HFFc6 (cell line): ENCODE measurements around the gene PYROXD2. TPM values are rescaled to one million over a fixed set of nuclear protein-coding genes. Genes with fewer than 3 reads are reported as not detected.

Experiments
- DNase-seq: peaks from one replicate; pipeline ENCODE4 v3.0.0-alpha.2; 2018
- H3K27ac Mint-ChIP-seq: 2 replicates; pipeline ENCODE4 v1.8.0; 2020; ENCODE audit warnings: mild to moderate bottlenecking, mixed read lengths
- H3K27me3 Mint-ChIP-seq: 2 replicates; pipeline ENCODE4 v1.8.0; 2021; ENCODE audit warnings: mild to moderate bottlenecking, moderate library complexity, mixed read lengths; ENCODE audit not compliant: insufficient read depth
- H3K36me3 Mint-ChIP-seq: 2 replicates; pipeline ENCODE4 v1.8.0; 2021; ENCODE audit warnings: low read depth, mixed read lengths
- H3K4me1 Mint-ChIP-seq: 2 replicates; pipeline ENCODE4 v1.8.0; 2020; ENCODE audit warnings: low read depth, mixed read lengths
- H3K4me3 Mint-ChIP-seq: 2 replicates; pipeline ENCODE4 v1.8.0; 2020; ENCODE audit warnings: mild to moderate bottlenecking, moderate library complexity, mixed read lengths
- H3K9me3 Mint-ChIP-seq: 2 replicates; pipeline ENCODE4 v1.8.0; 2020; ENCODE audit warnings: mild to moderate bottlenecking, mixed read lengths
- total RNA-seq, 6 experiments: library from RNA; stranded (reverse); fragmentation: NEBNext Ultra II Directional; extraction: Animal tissue kit (Norgen Biotek cat#: 25700); gene quantifications; 2 replicates in 1 of 6; 3 replicates in 5 of 6; pipeline ENCODE4 v1.2.3, GENCODE V29; 2021
- TF ChIP-seq, protein P1 (sequence below): fragments of 200-600 bp; sonication (generic); IDR thresholded peaks from 2 replicates; pipeline ENCODE4 v1.5.0; 2021; ENCODE audit warnings: antibody characterized with exemption, mild to moderate bottlenecking

PYROXD2 gene
- total RNA-seq, 6 experiments from 2014 or later: 7.6 to 10.3 (median 8.9) TPM

DNA sequence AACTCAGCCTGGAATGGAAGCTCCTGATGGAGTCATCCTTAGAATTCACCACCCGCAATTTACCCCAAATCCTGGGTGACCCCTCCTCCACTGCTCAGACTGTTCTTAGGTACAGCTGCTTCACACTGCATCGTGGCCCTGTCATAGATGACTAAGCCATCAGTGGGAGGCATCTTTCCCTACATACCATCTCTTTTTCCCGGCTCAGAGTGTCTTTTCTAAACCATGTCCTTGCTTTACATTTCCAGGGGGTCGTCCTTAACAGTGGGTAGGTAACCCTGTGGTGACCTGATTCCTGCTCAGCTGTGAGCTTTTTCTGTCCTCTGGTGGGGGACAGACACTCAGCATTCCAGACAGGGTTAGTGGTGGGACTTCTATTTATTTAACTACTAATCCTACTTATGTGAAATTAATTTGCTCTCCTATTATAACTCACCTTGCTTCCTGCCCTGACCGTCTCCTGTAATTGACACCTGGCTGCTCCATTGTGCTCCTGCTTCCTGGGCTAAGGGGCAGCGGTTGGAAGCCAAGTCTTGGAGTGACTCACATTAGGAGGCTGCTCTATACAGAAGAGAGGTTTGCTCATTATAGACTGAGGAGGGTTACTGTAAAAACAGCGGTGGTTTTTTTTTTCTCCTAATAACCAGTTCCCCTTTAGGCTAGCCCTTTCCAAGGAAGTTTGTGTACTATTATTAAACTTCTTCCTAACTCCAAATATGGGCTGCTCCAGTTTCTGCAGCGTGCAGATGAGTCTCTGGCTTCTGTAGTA lies 40.6 kb downstream of the PYROXD2 start:
- DNase-seq: peak; percentile 76
- Mint-ChIP-seq H3K27me3 (no peaks in the 10 kb centered on the region), H3K27ac (peak overlapping the region; percentile 89), H3K36me3 (peaks cover 5% of the 10 kb centered on the region; the same call in 1 of the 2 replicates), H3K4me3 (peak overlapping the region; percentile 78), H3K4me1 (peaks cover 59% of the 10 kb centered on the region), H3K9me3 (no peaks in the 10 kb centered on the region)
- TF ChIP-seq, protein P1, sequence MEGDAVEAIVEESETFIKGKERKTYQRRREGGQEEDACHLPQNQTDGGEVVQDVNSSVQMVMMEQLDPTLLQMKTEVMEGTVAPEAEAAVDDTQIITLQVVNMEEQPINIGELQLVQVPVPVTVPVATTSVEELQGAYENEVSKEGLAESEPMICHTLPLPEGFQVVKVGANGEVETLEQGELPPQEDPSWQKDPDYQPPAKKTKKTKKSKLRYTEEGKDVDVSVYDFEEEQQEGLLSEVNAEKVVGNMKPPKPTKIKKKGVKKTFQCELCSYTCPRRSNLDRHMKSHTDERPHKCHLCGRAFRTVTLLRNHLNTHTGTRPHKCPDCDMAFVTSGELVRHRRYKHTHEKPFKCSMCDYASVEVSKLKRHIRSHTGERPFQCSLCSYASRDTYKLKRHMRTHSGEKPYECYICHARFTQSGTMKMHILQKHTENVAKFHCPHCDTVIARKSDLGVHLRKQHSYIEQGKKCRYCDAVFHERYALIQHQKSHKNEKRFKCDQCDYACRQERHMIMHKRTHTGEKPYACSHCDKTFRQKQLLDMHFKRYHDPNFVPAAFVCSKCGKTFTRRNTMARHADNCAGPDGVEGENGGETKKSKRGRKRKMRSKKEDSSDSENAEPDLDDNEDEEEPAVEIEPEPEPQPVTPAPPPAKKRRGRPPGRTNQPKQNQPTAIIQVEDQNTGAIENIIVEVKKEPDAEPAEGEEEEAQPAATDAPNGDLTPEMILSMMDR: no peak

DNA sequence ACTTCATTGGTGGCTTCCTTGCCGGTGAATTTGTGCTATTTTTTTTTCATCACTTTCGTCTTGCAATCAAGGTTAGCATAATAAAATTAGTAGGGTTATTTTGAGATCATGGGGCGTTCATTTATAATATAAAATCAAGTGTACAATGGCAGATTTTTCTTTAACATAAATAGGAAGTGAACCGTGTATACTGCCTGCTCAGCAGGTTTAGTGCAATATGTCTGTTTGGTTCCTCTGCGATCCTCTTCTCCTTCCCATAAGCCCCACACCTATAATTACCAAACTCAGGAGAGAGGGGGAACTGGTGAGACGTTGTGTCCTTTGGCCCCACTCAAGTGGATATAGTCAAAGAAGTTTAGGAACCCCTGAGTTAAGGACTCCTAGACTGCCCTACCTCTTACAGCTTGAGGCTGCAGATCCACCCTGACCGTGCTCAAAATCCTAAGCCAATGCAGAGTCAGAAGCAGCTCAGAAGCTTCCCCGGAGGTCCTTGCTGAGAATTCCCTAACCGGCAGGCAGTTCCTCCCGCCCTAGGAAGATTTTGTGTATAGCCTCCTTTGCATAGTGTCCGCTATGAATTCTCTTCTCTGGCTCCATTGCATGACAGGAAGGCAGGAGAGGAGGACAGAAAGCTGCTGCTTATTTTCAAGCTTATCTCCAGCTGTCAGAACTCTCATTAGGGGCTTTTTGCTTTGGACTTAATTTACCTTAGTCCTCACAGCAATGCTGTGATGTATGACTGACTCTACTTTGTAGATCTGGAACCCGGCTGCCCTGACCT lies 41.5 kb downstream of the PYROXD2 start:
- H3K4me1 Mint-ChIP-seq: peaks cover 50% of the 10 kb centered on the region
- no peak for DNase-seq
- H3K27me3 Mint-ChIP-seq: no peaks in the 10 kb centered on the region
- peak overlapping the region; percentile 89 for H3K27ac Mint-ChIP-seq
- H3K9me3 Mint-ChIP-seq: no peaks in the 10 kb centered on the region
- TF ChIP-seq, protein P1: no peak
- H3K4me3 Mint-ChIP-seq: peak overlapping the region; percentile 78
- peaks cover 5% of the 10 kb centered on the region; the same call in 1 of the 2 replicates for H3K36me3 Mint-ChIP-seq

DNA sequence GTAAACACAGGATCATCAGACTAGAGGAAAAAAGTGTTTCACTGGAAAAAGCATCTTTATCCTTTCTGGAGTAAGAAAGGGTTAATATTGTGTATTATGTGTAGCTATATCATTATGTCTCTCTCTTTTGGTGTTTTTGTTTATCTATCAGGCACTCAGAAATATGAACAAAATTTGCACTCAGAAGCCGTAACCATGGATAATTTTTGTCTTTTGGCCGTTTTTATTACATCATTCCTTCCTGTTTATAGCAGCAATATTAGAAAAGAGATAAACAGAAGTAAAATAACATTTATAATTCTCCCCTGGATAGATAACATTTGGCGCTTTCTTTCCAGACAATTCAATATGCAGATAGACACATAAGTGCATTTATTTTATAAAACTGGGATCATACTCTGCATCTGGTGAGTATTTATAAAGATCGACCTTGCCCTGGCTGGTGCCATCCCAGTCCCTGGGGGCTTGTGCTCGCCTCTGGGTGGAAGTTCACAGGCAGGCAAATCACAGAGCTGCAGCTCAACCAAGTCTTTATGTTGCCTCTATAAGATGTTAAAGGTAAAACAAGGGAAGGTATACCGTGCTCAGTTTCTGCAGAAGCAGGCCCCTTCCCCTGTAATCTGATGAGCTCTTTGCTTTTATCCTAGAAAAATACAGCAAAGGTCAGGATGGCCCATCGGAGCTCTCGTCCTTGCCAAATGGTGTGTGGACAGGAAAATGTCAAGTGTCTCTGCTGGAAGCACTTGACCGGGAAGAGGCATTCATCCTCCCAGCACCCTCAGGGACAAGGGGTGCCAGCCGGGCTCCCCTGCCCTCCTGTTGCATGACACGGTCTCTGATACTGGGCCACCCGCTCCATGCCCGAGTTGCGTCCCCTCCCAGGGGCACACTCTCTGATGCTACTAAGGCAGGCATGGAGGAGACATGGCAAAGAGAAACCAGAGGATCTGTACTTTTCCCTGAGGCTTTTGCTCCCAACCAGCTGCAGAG lies 43.9 kb downstream of the PYROXD2 start:
- Mint-ChIP-seq H3K9me3 (no peaks in the 10 kb centered on the region), H3K4me3 (no peak overlapping the region), H3K36me3 (no peaks in the 10 kb centered on the region), H3K27ac (no peak overlapping the region), H3K4me1 (peaks cover 37% of the 10 kb centered on the region), H3K27me3 (no peaks in the 10 kb centered on the region; the same call in 1 of the 2 replicates)
- no peak for DNase-seq
- TF ChIP-seq, protein P1: no peak

DNA sequence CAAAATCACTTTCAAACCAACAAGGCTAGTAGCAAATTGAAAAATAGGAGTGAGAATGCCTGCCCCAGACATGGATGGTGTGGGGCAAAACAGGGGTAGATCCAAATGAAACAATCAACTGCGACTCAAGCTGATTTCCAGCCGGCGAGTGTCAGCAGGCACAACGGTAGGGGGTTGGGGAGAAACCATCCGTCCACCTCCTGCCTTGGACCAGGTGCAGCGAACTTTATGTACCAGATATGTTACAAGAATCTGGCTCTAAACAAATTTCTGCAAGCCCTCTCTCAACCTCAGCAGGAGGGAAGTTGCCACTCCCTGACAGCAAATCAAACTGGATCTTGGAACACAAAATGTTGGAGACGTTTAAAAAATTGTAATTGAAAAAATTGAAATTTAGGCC lies 45.2 kb downstream of the PYROXD2 start:
- no peak for DNase-seq
- Mint-ChIP-seq H3K27me3 (no peaks in the 10 kb centered on the region; the same call in 1 of the 2 replicates), H3K36me3 (no peaks in the 10 kb centered on the region), H3K4me1 (peaks cover 24% of the 10 kb centered on the region), H3K4me3 (no peak overlapping the region), H3K9me3 (no peaks in the 10 kb centered on the region), H3K27ac (no peak overlapping the region)
- TF ChIP-seq, protein P1: no peak

DNA sequence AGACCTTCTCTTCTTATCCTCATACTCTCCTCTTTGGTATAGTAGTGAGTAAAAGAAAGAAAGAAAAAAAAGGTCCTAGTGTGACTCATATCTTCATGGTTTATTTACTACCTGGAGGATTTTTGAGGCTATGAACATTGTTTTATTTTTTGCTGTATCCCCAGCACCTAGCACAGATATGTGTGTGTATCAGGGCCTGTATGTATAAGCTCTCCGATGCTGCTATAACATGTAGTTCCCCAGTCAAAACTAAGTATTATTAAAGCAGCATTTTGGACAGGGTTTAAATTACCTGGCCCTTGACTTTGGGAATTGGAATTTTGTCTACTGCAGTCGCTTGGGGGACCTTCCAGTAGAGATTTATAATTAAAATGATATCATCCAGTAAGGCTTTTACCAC lies 46.3 kb downstream of the PYROXD2 start:
- TF ChIP-seq, protein P1: no peak
- no peak for DNase-seq
- Mint-ChIP-seq H3K27ac (no peak overlapping the region), H3K9me3 (no peaks in the 10 kb centered on the region), H3K4me3 (no peak overlapping the region), H3K36me3 (no peaks in the 10 kb centered on the region), H3K27me3 (peaks cover 2% of the 10 kb centered on the region), H3K4me1 (peaks cover 12% of the 10 kb centered on the region)
